Peyer's patch (tissue), 4 donors: ENCODE measurements around the gene MMEL1. TPM values are rescaled to one million over a fixed set of nuclear protein-coding genes. Genes with fewer than 3 reads are reported as not detected.
A peak's percentile ranks its signal among the peaks of the same experiment; 100 is the strongest.

Source experiments
- DNase-seq, 3 donors: peaks; one replicate each; pipeline ENCODE4 v3.0.0-alpha.2; 2017 to 2019
- H3K27ac ChIP-seq, 4 donors: fragments of 200-600 bp; sonication (generic); one replicate each; pipeline ENCODE4 v1.5.1; 2016 to 2019
- H3K27me3 ChIP-seq, 2 donors: fragments of 200-600 bp; sonication (generic); one replicate each; pipeline ENCODE4 v1.5.1; 2019
- H3K36me3 ChIP-seq, 3 donors: fragments of 200-600 bp; sonication (generic); one replicate each; pipeline ENCODE4 v1.5.1; 2016 to 2019
- H3K4me1 ChIP-seq, 4 donors: fragments of 200-600 bp; sonication (generic); one replicate each; pipeline ENCODE4 v1.5.1; 2016 to 2019
- H3K4me3 ChIP-seq, 4 donors: fragments of 200-600 bp; sonication (generic); 1 replicate in 3 of 4; 2 replicates in 1 of 4; pipeline ENCODE4 v1.5.1; 2016 to 2019; ENCODE audit warnings: mild to moderate bottlenecking in 1 of 4
- H3K9me3 ChIP-seq, 4 donors: fragments of 200-600 bp; sonication (generic); one replicate each; pipeline ENCODE4 v1.5.1; 2016 to 2019; ENCODE audit warnings: mild to moderate bottlenecking in 1 of 4
- POLR2A ChIP-seq, 2 donors: fragments of 450-650 bp; IDR thresholded peaks; one replicate each; pipeline ENCODE4 v1.5.1; 2017; ENCODE audit warnings: antibody characterized with exemption in 2 of 2, mild to moderate bottlenecking in 2 of 2, moderate library complexity in 2 of 2
- total RNA-seq, 4 donors: library from RNA; depleted of rRNA; stranded (reverse); fragments of >200 nt; gene quantifications; one replicate each; pipeline ENCODE4 v1.1.0, GENCODE V29; 2016
- TF ChIP-seq, protein P1 (sequence below), 6 experiments: fragments of 450-650 bp in 4 of 6; fragments of 200-600 bp in 2 of 6; sonication (generic) in 1 of 6; IDR thresholded peaks; one replicate each; pipeline ENCODE4 v1.5.1; 2017 to 2019; ENCODE audit warnings: antibody characterized with exemption in 6 of 6, mild to moderate bottlenecking in 3 of 6, moderate library complexity in 1 of 6

MMEL1 gene
- total RNA-seq, 4 donors from 2014 or later = 7.4 to 51.7 (median 27.4) TPM

DNA sequence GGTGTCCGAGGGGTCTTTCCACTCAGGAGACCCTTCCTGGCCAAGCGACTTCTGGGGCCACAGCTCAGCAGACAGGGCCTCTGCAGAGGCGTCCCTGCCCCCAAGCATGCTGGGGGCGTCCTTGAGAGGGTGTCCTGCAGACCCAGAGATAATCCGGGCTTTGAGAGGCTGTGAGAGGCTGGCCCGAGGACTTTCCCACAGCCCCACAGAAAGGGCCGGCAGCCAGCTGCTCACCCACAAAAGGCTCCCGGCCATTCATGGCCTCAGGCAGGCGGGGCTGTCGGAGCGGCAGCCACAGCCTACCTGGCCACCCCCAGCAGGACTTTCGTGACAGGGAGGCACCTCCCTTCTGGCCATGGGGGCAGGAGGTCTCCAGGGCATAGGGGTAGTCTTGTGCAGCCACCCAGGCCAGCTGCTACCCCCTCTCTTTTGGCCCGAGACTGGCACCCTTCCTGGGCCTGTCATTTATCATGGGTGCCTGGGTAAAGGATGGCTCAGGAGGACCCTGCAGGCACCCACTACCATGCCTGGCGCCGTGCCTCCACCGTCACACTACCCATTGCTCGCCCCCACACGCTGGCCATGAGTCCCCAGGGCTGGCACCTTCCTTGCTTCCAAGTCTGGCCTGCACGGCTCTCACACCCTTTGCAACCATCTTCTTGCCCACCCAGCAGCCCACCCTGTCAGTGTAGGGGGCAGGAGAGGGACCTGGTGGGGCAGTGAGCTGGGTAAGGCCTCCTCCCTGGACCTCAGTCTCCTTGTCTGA lies 87.8 kb downstream of the MMEL1 start:
- Histone ChIP-seq H3K36me3 (no peaks in the 10 kb centered on the region), H3K9me3 (no peaks in the 10 kb centered on the region), H3K4me3 (no peak overlapping the region), H3K4me1 (peaks cover 0 to 82% (median 32%) of the 10 kb centered on the region in 4 donors), H3K27me3 (peaks cover 0 to 7% of the 10 kb centered on the region in 2 donors), H3K27ac (peak overlapping the region; percentile 58 to 99 (median 97))
- no peak for TF ChIP-seq POLR2A (IDR thresholded peaks at IDR 0.05)
- TF ChIP-seq, protein P1, sequence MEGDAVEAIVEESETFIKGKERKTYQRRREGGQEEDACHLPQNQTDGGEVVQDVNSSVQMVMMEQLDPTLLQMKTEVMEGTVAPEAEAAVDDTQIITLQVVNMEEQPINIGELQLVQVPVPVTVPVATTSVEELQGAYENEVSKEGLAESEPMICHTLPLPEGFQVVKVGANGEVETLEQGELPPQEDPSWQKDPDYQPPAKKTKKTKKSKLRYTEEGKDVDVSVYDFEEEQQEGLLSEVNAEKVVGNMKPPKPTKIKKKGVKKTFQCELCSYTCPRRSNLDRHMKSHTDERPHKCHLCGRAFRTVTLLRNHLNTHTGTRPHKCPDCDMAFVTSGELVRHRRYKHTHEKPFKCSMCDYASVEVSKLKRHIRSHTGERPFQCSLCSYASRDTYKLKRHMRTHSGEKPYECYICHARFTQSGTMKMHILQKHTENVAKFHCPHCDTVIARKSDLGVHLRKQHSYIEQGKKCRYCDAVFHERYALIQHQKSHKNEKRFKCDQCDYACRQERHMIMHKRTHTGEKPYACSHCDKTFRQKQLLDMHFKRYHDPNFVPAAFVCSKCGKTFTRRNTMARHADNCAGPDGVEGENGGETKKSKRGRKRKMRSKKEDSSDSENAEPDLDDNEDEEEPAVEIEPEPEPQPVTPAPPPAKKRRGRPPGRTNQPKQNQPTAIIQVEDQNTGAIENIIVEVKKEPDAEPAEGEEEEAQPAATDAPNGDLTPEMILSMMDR (IDR thresholded peaks at IDR 0.05) = no peak
- no peak for DNase-seq

DNA sequence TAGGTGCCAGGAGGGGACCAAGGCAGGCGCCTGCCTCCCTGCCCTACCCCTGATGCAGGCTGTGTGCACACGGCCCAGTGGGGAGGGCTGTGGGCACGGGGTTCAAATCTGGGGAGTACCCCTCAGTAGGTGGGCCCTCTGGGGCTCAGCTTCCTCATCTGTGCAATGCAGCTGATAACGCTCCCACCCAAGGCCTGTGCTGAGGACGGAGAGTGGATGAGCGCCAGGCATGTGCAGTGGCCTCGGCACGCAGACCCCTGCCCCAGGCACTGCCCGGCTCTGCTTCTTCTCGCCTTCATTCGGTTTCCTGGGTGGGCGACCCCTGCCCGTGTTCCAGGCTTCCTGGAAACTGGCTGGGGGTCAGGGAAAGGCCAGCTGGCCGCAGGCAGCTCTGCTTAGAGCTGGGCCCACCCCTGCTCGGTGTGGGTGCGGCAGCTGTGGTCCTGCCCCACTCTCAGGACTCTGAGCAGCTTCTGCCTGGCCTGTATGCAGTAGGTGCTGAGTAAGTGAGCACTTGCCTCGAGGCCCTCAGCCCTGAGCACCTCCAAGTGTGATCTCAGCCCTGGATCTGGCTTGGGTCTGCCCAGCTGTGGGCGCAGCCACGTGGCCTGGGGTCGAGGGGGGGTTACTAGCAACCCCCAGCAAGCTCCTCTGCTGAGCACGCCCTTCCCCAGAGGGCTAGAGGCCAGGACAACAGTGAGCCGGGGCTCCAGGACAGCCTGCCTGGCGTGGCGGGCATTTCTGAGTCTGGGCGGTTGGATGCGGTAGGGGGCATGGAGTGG lies 88.5 kb downstream of the MMEL1 start:
- Histone ChIP-seq H3K4me1 (peaks cover 0 to 75% (median 30%) of the 10 kb centered on the region in 4 donors), H3K27ac (peak overlapping the region in 1 of 4 donors; percentile 99), H3K9me3 (no peaks in the 10 kb centered on the region), H3K4me3 (no peak overlapping the region), H3K27me3 (peaks cover 0 to 7% of the 10 kb centered on the region in 2 donors), H3K36me3 (no peaks in the 10 kb centered on the region)
- DNase-seq = no peak
- TF ChIP-seq POLR2A (IDR thresholded peaks at IDR 0.05) = no peak
- TF ChIP-seq, protein P1 (IDR thresholded peaks at IDR 0.05) = no peak

DNA sequence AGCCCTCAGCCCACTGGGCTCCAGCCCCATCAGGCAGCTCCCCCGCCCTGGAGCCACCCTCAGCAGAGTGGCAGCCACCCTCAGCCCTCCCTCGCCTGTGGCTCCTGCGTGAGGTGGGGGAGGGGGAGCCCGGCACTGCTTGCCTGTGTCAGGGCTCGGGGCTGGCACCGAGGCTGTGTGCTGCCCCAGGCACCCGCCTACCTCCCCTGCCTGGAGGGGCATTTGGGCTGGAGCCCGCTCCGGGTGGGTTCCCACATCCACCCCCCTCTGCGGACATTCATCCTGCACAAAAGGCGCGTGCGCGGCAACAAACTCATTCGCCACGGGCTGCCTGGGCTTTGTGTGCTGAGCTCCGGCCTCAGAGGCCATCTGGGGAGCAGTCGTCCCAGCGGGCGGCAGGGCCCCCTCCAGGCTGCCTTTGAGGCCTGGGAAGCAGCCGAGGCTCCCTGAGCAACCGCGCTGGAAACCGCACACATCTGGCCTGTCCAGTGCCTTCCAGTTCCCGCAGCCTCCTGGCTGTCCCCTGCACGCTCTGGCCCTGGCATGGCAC lies 89.2 kb downstream of the MMEL1 start:
- peaks cover 0 to 71% (median 25%) of the 10 kb centered on the region in 4 donors for H3K4me1 ChIP-seq
- no peak for DNase-seq
- no peak for TF ChIP-seq POLR2A (IDR thresholded peaks at IDR 0.05)
- TF ChIP-seq, protein P1 (IDR thresholded peaks at IDR 0.05) = no peak
- H3K27ac ChIP-seq = peak overlapping the region in 1 of 4 donors; percentile 4
- H3K4me3 ChIP-seq = no peak overlapping the region
- H3K9me3 ChIP-seq = no peaks in the 10 kb centered on the region
- H3K36me3 ChIP-seq = no peaks in the 10 kb centered on the region
- H3K27me3 ChIP-seq = peaks cover 0 to 7% of the 10 kb centered on the region in 2 donors

DNA sequence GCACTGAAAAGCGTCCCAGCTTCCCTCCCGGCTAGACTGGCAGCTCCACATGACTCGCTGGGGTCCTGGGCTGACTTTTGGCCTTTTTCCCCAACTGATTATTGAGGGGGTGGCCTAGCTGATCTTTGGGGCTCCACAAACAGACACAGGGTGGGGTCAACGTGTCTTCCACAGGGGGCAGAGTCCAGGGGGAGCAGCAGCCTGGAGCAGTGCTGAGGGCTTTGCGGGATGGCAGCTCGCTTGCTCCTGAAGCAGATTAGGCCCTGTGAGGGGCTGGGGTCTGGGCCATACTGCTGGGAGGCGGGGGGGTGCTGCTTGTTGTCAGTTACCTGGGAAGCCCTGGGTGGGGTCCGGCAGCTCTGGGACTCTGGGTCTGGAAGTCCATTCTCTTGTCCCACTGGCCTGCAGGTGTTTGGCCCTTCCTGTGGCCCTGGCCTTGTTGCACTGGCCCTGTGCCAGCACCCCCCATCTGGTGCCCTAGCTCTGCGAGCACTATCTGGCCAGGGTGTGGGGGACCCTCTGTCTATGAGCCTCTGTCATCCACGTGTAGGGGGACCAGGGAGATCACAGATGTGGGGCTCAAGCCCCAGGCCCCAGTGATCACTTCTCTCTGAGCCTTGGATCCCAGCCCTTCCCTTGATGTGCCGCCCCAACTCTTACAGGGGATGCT lies 90.4 kb downstream of the MMEL1 start:
- Histone ChIP-seq H3K27me3 (peaks cover 0 to 7% of the 10 kb centered on the region in 2 donors), H3K4me3 (no peak overlapping the region), H3K9me3 (no peaks in the 10 kb centered on the region), H3K27ac (no peak overlapping the region), H3K36me3 (no peaks in the 10 kb centered on the region), H3K4me1 (peaks cover 0 to 59% (median 17%) of the 10 kb centered on the region in 4 donors)
- DNase-seq = no peak
- TF ChIP-seq, protein P1 (IDR thresholded peaks at IDR 0.05) = no peak

DNA sequence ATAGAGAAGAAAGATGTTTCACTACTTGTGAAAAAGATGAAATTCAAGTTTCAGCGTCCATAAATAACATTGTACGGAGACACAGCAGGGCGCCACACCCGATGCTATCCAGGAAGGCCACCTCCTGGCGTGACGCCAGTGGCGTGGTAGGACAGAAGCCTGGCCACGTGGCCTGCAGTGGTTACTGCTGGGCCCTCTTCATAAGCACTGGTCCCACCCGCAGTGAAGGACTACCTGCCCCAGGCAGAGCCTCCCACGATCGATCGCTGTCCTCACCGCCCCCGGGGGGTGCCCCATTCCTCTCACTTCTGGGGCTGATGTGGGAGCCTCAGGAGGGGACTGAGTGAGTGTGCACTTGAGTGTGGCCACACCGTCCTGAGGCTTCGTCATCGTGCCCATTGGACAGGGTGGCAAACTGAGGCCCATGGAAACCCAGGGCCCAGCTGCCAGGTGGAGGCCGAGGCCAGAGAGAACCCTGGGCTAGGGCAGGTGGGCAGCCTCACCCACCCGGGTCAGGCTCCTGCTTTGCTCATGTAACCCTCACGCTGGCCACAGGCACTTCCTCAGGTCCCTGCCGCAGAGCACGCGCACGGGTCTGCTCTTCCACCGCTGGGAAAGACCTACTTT lies 91.1 kb downstream of the MMEL1 start:
- Histone ChIP-seq H3K4me3 (no peak overlapping the region), H3K4me1 (peaks cover 0 to 55% (median 13%) of the 10 kb centered on the region in 4 donors), H3K27ac (no peak overlapping the region), H3K36me3 (no peaks in the 10 kb centered on the region), H3K9me3 (no peaks in the 10 kb centered on the region), H3K27me3 (peaks cover 0 to 7% of the 10 kb centered on the region in 2 donors)
- TF ChIP-seq, protein P1 (IDR thresholded peaks at IDR 0.05) = no peak
- no peak for TF ChIP-seq POLR2A (IDR thresholded peaks at IDR 0.05)
- DNase-seq = peak in 2 of 3 donors; percentile 86 to 90
